OCI-LY7 (cell line): Measurements from ENCODE around the gene ADCY3. TPM values are rescaled to one million over a fixed set of nuclear protein-coding genes. Genes with fewer than 3 reads are reported as not detected.

Experiments used
- BruUV-seq: library from RNA; stranded (reverse); fragments of 400-500 nt; replicated peaks from 2 replicates; lab custom pipeline; 2021; lab: Mats Ljungman, UMichigan
- CTCF ChIA-PET: fragments of 300-600 bp; sonication (Branson Sonifier 250); formaldehyde crosslinking; loops from one replicate; lab custom pipeline; 2022; ENCODE audit warnings: antibody characterized with exemption; ENCODE audit not compliant: unreplicated experiment; lab: Charles Lee
- POLR2A ChIA-PET: fragments of 300-600 bp; sonication (Branson Sonifier 250); formaldehyde crosslinking; loops from one replicate; lab custom pipeline; 2022; ENCODE audit warnings: antibody characterized with exemption; lab: Charles Lee
- DNase-seq: peaks from one replicate; pipeline ENCODE4 v3.0.0-alpha.2; 2015; ENCODE audit warnings: low spot score
- H2AFZ ChIP-seq: fragments of 200-600 bp; sonication (generic), shearing (Covaris generic); 2 replicates; pipeline ENCODE4 v1.6.1; 2014; ENCODE audit warnings: mild to moderate bottlenecking, antibody characterized with exemption, low read length, moderate library complexity
- H3K27ac ChIP-seq: fragments of 200-600 bp; sonication (generic); 2 replicates; pipeline ENCODE4 v1.5.1; 2014; ENCODE audit warnings: mixed run types, low read depth, mild to moderate bottlenecking, moderate library complexity, low read length, inconsistent platforms; ENCODE audit not compliant: poor library complexity, severe bottlenecking
- H3K36me3 ChIP-seq: fragments of 200-600 bp; sonication (generic); 2 replicates; pipeline ENCODE4 v1.6.1; 2014; ENCODE audit warnings: mild to moderate bottlenecking, antibody characterized with exemption, low read length, moderate library complexity, mixed read lengths; ENCODE audit not compliant: insufficient read depth
- H3K4me1 ChIP-seq: fragments of 200-600 bp; sonication (generic); 2 replicates; pipeline ENCODE4 v1.5.1; 2014; ENCODE audit warnings: mild to moderate bottlenecking, low read length; ENCODE audit not compliant: insufficient read depth, poor library complexity, severe bottlenecking
- H3K4me2 ChIP-seq: fragments of 200-600 bp; sonication (generic); 2 replicates; pipeline ENCODE4 v1.6.1; 2014; ENCODE audit warnings: mild to moderate bottlenecking, low read length
- H3K4me3 ChIP-seq: fragments of 200-600 bp; sonication (generic); 2 replicates; pipeline ENCODE4 v1.5.1; 2014; ENCODE audit warnings: mild to moderate bottlenecking, low read depth, low read length; ENCODE audit not compliant: poor library complexity, severe bottlenecking
- H3K79me2 ChIP-seq: fragments of 200-600 bp; sonication (generic); 2 replicates; pipeline ENCODE4 v1.6.1; 2016; ENCODE audit warnings: low read depth, mild to moderate bottlenecking, low read length, moderate library complexity, mixed read lengths; ENCODE audit not compliant: insufficient read depth
- H3K9me2 ChIP-seq: fragments of 200-600 bp; sonication (generic); 2 replicates; pipeline ENCODE4 v1.6.1; 2016; ENCODE audit warnings: mild to moderate bottlenecking, low read length, mixed read lengths; ENCODE audit not compliant: insufficient read depth
- H3K9me3 ChIP-seq: fragments of 200-600 bp; sonication (generic); 2 replicates; pipeline ENCODE4 v1.6.1; 2014; ENCODE audit warnings: mild to moderate bottlenecking, mixed run types, low read length, mixed read lengths
- H4K20me1 ChIP-seq: fragments of 200-600 bp; sonication (generic); 2 replicates; pipeline ENCODE4 v1.6.1; 2014; ENCODE audit warnings: mild to moderate bottlenecking, antibody characterized with exemption, low read length, moderate library complexity, mixed read lengths; ENCODE audit not compliant: insufficient read depth
- CTCF ChIP-seq: fragments of 200-600 bp; sonication (generic); conservative IDR thresholded peaks from 2 replicates; pipeline ENCODE4 v1.5.1; 2014; ENCODE audit warnings: mild to moderate bottlenecking, antibody characterized with exemption, low read length, moderate library complexity, mixed read lengths
- EZH2phosphoT487 ChIP-seq: fragments of 200-600 bp; sonication (generic); IDR thresholded peaks from 2 replicates; pipeline ENCODE4 v1.6.1; 2018; ENCODE audit warnings: low read depth, borderline replicate concordance, mild to moderate bottlenecking, mixed run types, antibody characterized with exemption, low read length, moderate library complexity, mixed read lengths
- intact Hi-C: fragments of 100-400 bp; cut with micrococcal nuclease; formaldehyde crosslinking; loops from one replicate; pipeline ENCODE4 v1.10.0; 2022; ENCODE audit not compliant: unreplicated experiment
- total RNA-seq, 2 experiments: library from RNA; depleted of rRNA in 1 of 2; stranded (reverse); fragments of >200 nt in 1 of 2; shearing (Covaris generic) in 1 of 2; gene quantifications; 2 replicates each; pipeline ENCODE4 v1.2.3, GENCODE V29; 2014 to 2022

ADCY3 gene
- total RNA-seq, 2 experiments from 2014 or later, result 45.8 to 55.0 TPM

GRCh38 chr2:24822049-24822706 lies 97.9 kb downstream of the ADCY3 start:
- H3K4me2 ChIP-seq, result no peak overlapping the region
- H3K9me3 ChIP-seq, result no peaks in the 10 kb centered on the region
- no peak overlapping the region for H2AFZ ChIP-seq
- H3K4me3 ChIP-seq, result no peak overlapping the region
- BruUV-seq, result no TSS peak
- no peak overlapping the region for H3K27ac ChIP-seq
- peaks cover 99% of the 10 kb centered on the region for H3K36me3 ChIP-seq
- H3K9me2 ChIP-seq, result no peaks in the 10 kb centered on the region
- DNase-seq, result no peak
- POLR2A ChIA-PET, result no interaction called here
- H3K4me1 ChIP-seq, result peaks cover 16% of the 10 kb centered on the region
- TF ChIP-seq CTCF (no peak), EZH2phosphoT487 (no peak)
- no peaks in the 10 kb centered on the region for H3K79me2 ChIP-seq
- CTCF ChIA-PET, result no interaction called here
- intact Hi-C loops, result no loop called here
- no peaks in the 10 kb centered on the region; the same call in 1 of the 2 replicates for H4K20me1 ChIP-seq

- ChIA-PET POLR2A (no interaction called here), CTCF (no interaction called here)
- no peaks in the 10 kb centered on the region for H3K79me2 ChIP-seq
- no peak overlapping the region for H3K4me3 ChIP-seq
- no peak for DNase-seq
- no peaks in the 10 kb centered on the region for H3K9me2 ChIP-seq
- BruUV-seq, result no TSS peak
- peaks cover 9% of the 10 kb centered on the region for H3K4me1 ChIP-seq
- intact Hi-C loops, result no loop called here
- H3K4me2 ChIP-seq, result no peak overlapping the region
- no peak for TF ChIP-seq EZH2phosphoT487
- no peak for TF ChIP-seq CTCF
- H3K36me3 ChIP-seq, result peaks cover 100% of the 10 kb centered on the region
- H4K20me1 ChIP-seq, result no peaks in the 10 kb centered on the region; the same call in 1 of the 2 replicates
- no peaks in the 10 kb centered on the region for H3K9me3 ChIP-seq
- H2AFZ ChIP-seq, result no peak overlapping the region
- no peak overlapping the region for H3K27ac ChIP-seq
Measured at GRCh38 chr2:24821433-24821891, 98.6 kb downstream of the ADCY3 start.
